Spinal cord (tissue), 10 donors: ENCODE measurements around the gene HEYL. TPM values are rescaled to one million over a fixed set of nuclear protein-coding genes. Genes with fewer than 3 reads are reported as not detected.
A peak's percentile ranks its signal among the peaks of the same experiment; 100 is the strongest.

Experiments
- DNase-seq, 6 donors: peaks; one replicate each; pipeline versions ENCODE4 v3.0.0 to v3.0.0-alpha.2; 2013 to 2015; ENCODE audit warnings: low spot score in 6 of 6, low read depth in 4 of 6
- H3K27ac ChIP-seq: one replicate; pipeline ENCODE4 v1.5.1; 2013; ENCODE audit warnings: low read depth, low read length, control low read depth
- H3K27me3 ChIP-seq: one replicate; pipeline ENCODE4 v1.6.1; 2013; ENCODE audit warnings: low read length; ENCODE audit not compliant: control insufficient read depth, insufficient read depth
- H3K36me3 ChIP-seq: one replicate; pipeline ENCODE4 v1.6.1; 2013; ENCODE audit warnings: low read length; ENCODE audit not compliant: control insufficient read depth, insufficient read depth
- H3K4me1 ChIP-seq: one replicate; pipeline ENCODE4 v1.6.1; 2013; ENCODE audit warnings: low read length; ENCODE audit not compliant: control insufficient read depth, insufficient read depth
- H3K4me3 ChIP-seq: one replicate; pipeline ENCODE4 v1.5.1; 2013; ENCODE audit warnings: low read depth, low read length, control low read depth
- H3K9me3 ChIP-seq: one replicate; pipeline ENCODE4 v1.6.1; 2013; ENCODE audit warnings: low read length; ENCODE audit not compliant: control insufficient read depth, insufficient read depth
- WGBS: methylation state at CpG from one replicate; pipeline ENCODE4 v1.1.5; 2013; ENCODE audit warnings: missing lambda C conversion rate; ENCODE audit not compliant: insufficient coverage; 5-methylcytosine and 5-hydroxymethylcytosine counted together
- polyA plus RNA-seq, 2 donors: library from polyadenylated mRNA; unstranded; fragments of 120-200 nt; gene quantifications; one replicate each; pipeline ENCODE4 v1.2.1, GENCODE V29; 2013; ENCODE audit not compliant: insufficient read length in 2 of 2
- total RNA-seq, 2 donors: library from RNA; depleted of rRNA in 1 of 2; stranded (reverse); fragments of 120-200 nt in 1 of 2; fragments of >200 nt in 1 of 2; gene quantifications; one replicate each; pipeline versions ENCODE4 v1.2.3 to v1.2.4, GENCODE V29; 2013 to 2014
- donor health status: healthy.

Gene HEYL
- total and polyA plus RNA-seq, 4 donors, result 3.2 to 10.2 (median 8.1) TPM

DNA sequence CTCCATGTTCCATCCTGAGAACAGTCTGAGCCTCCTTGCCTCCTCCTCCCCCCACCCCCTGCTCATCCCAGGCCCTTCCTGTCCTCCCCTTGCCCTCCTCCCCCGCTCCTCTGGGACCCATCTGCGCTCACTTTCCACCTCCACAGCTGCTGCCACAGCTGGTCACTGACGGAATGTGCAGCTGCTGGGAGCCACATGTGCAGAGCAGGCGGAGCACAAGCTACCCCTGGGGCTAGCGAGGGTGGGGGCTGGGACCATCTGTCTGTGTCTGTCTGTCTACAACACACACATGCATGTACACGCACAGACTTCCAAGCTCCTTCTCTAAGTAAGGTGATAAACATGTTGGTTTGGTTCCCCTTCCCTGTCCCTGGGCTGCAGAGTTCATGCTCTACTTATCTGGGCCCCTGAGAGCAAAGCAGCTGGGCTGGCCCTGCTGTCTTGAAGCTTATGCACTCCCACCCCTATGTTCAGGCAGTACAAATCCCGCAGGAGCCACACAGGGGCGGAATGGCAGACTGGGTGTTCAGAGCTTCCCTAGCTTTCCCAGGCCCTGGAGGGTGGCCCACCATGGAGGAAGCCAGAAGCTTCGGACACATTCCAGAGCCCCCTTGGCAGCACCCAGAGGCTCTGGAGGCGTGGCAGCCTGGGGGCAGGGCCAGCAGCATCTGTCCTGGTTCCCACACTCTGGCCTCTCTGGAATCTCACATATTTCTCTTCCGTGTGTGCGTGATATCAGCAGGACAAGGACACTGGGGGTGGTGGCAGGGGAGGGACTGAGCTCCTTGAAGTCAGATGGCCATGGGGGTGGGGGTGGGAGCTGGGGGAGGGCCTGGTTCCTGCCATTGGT, 7.0 kb upstream of the HEYL start:
- H3K36me3 ChIP-seq, result no peaks in the 10 kb centered on the region
- WGBS, result 30% methylated on average over 7 of the region's 12 CpGs

DNA sequence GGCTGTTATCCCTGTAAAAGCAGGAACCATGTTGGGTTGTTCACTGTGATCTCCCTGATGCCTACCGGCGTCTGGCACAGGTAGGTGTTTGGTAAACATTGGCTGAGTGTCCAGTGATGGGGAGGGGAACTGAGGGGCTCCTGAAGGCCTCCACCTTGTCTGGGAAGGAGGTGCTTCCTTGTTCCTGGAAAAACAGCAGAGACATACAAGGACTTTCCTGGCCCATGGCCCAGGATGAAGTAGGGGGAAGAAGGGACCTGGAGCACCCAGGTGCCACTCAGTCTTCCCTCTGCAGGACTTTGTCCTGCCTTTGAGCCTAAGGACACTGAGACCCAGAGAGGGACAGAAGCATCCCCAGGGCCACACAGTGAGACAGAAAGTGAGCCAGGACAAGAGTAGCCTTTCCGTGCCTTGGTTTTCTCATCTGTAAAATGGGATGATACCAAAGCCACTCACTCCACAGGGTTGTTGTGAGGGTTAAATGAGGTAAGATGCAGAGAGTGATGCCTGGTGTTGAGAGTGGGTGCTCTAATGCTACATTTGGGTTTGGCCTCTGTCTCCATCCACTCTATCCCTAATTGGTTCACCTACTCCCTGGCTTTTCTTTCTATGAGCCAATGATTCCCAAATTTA, 6.1 kb upstream of the HEYL start:
- WGBS, result 80% methylated on average over 3 of the region's 3 CpGs
- DNase-seq, result no peak
- H3K9me3 ChIP-seq, result no peaks in the 10 kb centered on the region
- no peaks in the 10 kb centered on the region for H3K36me3 ChIP-seq
- peaks cover under 1% of the 10 kb centered on the region for H3K27me3 ChIP-seq
- no peak overlapping the region for H3K27ac ChIP-seq
- peaks cover 16% of the 10 kb centered on the region for H3K4me1 ChIP-seq
- no peak overlapping the region for H3K4me3 ChIP-seq

More for the DNA sequence above, 7.0 kb upstream of the HEYL start:
- Histone ChIP-seq H3K27ac (peak overlapping the region; percentile 29), H3K27me3 (no peaks in the 10 kb centered on the region), H3K4me3 (no peak overlapping the region), H3K4me1 (peaks cover 16% of the 10 kb centered on the region), H3K9me3 (no peaks in the 10 kb centered on the region)
- DNase-seq, result peak in 3 of 6 donors; percentile 24 to 56 (median 53)

DNA sequence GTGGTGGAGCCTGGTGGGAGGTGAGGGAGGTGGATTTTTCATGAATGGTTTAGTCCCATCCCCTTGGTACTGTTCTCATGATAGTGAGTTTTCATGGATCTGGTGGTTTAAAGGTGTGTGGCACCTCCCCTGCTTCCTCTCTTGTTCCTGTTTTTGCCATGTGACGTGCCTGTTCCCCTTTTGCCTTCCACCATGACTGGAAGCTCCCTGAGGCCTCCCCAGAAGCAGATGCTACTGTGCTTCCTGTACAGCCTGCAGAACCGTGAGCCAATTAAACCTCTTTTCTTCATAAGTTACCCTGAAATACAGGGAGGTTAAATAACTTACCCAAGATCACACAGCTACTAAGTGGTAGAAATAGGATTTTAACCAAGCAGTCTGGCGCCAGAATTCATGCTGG, 4.3 kb upstream of the HEYL start:
- no peak for DNase-seq
- peaks cover 21% of the 10 kb centered on the region for H3K4me1 ChIP-seq
- H3K27me3 ChIP-seq, result peaks cover 16% of the 10 kb centered on the region
- H3K4me3 ChIP-seq, result no peak overlapping the region
- H3K9me3 ChIP-seq, result no peaks in the 10 kb centered on the region
- no peaks in the 10 kb centered on the region for H3K36me3 ChIP-seq
- WGBS, result 93% methylated on average over 2 of the region's 3 CpGs
- no peak overlapping the region for H3K27ac ChIP-seq

DNA sequence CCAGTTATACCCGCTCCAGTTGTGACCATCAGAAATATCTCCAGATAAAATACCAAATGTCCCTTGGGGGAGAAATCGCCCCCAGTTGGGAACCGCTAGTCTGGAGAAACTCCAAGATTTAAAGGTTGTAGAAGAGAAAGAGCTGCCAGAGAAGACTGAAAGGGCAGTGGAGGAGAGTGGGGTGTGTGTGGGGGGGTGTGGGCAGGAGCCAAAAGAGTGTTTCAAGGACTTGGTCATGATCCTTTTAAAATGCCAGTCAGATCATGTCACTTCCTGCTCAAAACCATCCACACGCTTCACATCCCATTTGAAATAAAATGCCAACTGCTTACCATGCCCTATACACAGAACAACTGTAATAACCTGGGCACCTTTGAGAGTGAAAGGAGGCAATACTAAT, 3.4 kb upstream of the HEYL start:
- H3K27ac ChIP-seq, result no peak overlapping the region
- no peak for DNase-seq
- H3K4me1 ChIP-seq, result peaks cover 22% of the 10 kb centered on the region
- no peaks in the 10 kb centered on the region for H3K36me3 ChIP-seq
- H3K9me3 ChIP-seq, result no peaks in the 10 kb centered on the region
- WGBS, result 64% methylated on average over 2 of the region's 4 CpGs
- peaks cover 23% of the 10 kb centered on the region for H3K27me3 ChIP-seq
- no peak overlapping the region for H3K4me3 ChIP-seq

DNA sequence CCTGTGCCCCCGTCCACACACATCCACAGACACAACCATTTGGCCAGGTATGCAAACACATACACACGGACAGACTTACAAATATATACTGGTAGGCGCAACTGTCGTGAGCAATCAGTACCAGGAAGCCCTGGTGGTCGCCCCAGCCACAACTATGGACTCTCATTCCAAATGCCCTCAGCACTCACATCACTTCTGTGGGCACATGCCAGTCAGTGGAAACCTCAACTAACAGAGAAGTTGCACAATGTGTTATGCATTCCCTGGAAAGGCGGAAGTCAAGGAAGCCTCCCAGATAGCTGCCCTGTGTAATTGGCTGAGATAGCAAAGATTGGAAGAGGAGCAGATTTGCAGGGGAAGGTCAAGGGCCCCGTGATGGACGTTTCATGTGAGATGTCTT, 1.4 kb upstream of the HEYL start:
- no peaks in the 10 kb centered on the region for H3K36me3 ChIP-seq
- no peak overlapping the region for H3K27ac ChIP-seq
- no peaks in the 10 kb centered on the region for H3K9me3 ChIP-seq
- H3K4me1 ChIP-seq, result peaks cover 22% of the 10 kb centered on the region
- no peak for DNase-seq
- no peak overlapping the region for H3K4me3 ChIP-seq
- 95% methylated on average over 8 of the region's 8 CpGs for WGBS
- H3K27me3 ChIP-seq, result peaks cover 26% of the 10 kb centered on the region

DNA sequence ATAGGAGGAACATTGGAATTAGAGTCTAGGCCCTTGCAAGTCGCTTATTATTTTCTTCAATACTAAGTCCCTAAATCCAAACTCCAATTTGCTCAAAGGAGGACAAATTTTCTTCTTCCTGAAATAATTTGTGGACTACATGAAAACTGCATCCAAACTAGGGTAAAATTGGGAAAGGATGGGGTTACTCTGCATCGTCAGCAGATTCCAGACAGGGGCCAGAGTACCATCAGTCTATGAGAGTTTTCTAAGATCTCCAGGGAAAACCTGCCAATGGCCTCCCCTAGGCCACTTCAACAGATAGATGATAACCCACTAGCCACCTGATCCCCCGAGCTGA, 508 bp downstream of the HEYL start:
- no peak for DNase-seq
- WGBS, result 53% methylated on average over 2 of the region's 3 CpGs
- Histone ChIP-seq H3K27me3 (peaks cover 26% of the 10 kb centered on the region), H3K4me3 (peak overlapping the region; percentile 29), H3K9me3 (no peaks in the 10 kb centered on the region), H3K36me3 (no peaks in the 10 kb centered on the region), H3K27ac (no peak overlapping the region), H3K4me1 (peaks cover 27% of the 10 kb centered on the region)

DNA sequence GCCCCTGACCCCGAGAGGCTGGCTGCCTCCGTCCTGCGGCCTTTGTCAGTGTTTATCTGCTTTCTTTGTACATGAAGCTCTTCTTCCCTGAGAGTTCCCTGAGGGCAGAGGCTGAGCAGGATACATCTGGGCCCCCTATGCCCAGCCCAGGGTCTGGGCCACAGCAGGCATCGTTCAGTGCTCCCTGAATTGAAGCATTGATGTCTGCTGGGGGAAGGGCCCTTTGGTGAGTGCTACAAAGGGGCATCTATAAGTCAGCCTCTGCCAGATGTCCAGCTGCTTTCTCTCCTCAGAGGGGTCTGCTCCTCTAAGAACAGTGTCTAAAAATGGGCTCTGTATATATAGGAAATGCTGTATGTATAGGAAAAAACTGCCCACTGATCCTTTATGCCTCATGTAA, 2.1 kb downstream of the HEYL start:
- Histone ChIP-seq H3K27ac (peak overlapping the region; percentile 57), H3K4me3 (no peak overlapping the region)
- DNase-seq, result peak in 2 of 6 donors; percentile 58 to 74

DNA sequence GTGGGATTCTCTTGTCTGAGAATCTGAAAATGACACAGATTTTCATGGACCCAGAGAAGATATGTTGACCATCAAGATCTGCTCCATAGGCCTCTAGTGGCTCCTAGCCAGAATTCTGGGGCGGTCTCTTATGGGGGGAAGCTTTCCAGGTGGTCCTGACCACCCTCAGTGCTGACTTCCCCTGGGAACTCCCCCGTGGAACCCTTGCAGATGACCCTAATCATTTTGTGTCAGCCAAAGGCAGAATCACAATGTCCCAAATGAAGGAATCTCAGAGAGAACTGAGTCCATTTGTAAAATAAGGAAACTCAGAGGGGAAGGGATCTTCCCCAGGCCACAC, 3.6 kb downstream of the HEYL start:
- peaks cover 42% of the 10 kb centered on the region for H3K27me3 ChIP-seq
- H3K4me1 ChIP-seq, result peaks cover 40% of the 10 kb centered on the region
- 33% methylated on average over 1 of the region's 2 CpGs for WGBS
- no peak overlapping the region for H3K27ac ChIP-seq
- DNase-seq, result no peak
- no peaks in the 10 kb centered on the region for H3K9me3 ChIP-seq
- no peaks in the 10 kb centered on the region for H3K36me3 ChIP-seq
- no peak overlapping the region for H3K4me3 ChIP-seq

More for the DNA sequence above, 2.1 kb downstream of the HEYL start:
- Histone ChIP-seq H3K9me3 (no peaks in the 10 kb centered on the region), H3K4me1 (peaks cover 33% of the 10 kb centered on the region), H3K27me3 (peaks cover 36% of the 10 kb centered on the region), H3K36me3 (no peaks in the 10 kb centered on the region)
- 37% methylated on average over 4 of the region's 4 CpGs for WGBS

DNA sequence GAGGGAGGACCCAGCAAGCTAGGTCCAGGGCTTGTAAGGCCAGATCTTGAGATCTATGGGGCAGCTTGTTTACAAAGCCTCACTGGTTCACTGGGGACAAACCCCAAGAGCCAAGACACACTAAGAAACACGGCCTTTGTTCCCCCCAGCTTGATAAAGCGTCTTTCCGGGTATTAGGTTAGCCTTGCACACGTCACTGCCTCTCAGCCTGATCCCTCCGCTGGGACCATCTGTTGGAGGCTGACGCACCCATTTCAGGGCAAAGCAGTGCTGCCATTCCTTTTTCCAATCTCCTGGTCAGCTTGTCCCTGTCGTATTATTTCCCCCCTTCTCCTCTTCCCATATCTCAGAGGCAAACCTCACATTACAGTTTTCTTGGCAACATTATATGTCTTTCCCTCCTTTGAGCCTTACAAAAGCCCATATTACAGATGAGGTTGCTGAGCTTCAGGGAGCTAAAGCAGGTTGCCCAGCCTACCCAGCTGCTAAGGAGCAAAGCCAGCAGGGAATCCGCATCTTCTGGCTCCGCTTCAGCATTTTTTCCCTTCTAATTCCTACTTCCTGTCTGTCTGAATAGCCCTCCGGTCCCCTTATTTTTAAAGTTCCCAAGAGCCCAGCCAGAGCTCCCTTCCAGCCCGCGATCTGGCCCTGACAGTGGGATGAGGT, 4.1 kb downstream of the HEYL start:
- Histone ChIP-seq H3K4me1 (peaks cover 40% of the 10 kb centered on the region), H3K36me3 (no peaks in the 10 kb centered on the region), H3K27ac (no peak overlapping the region), H3K27me3 (peaks cover 39% of the 10 kb centered on the region), H3K9me3 (no peaks in the 10 kb centered on the region), H3K4me3 (no peak overlapping the region)
- 60% methylated on average over 10 of the region's 12 CpGs for WGBS
- no peak for DNase-seq
